GM23338 (cell line): ENCODE results near the gene RNF180. TPM values are rescaled to one million over a fixed set of nuclear protein-coding genes. Genes with fewer than 3 reads are reported as not detected.

Source experiments
- ATAC-seq: fragments of 200-7000 bp; cut with Tn5 transposase; 3 replicates; pipeline ENCODE4 v1.9.1; 2020
- DNase-seq: peaks from one replicate; pipeline ENCODE4 v3.0.0-alpha.2; 2015; ENCODE audit warnings: low spot score
- H2AFZ ChIP-seq: fragments of 200-600 bp; sonication (generic); 2 replicates; pipeline ENCODE4 v1.8.0; 2016; ENCODE audit warnings: antibody characterized with exemption, mild to moderate bottlenecking, moderate library complexity
- H3F3A ChIP-seq: fragments of 200-600 bp; sonication (generic); replicated peaks from 2 replicates; pipeline ENCODE4 v1.8.0; 2017; ENCODE audit warnings: antibody characterized with exemption, mixed run types, low read depth
- H3K27ac ChIP-seq: fragments of 200-600 bp; sonication (generic); 2 replicates; pipeline ENCODE4 v1.6.1; 2016; ENCODE audit warnings: low read depth
- H3K27me3 ChIP-seq: fragments of 200-600 bp; sonication (generic); 2 replicates; pipeline ENCODE4 v1.8.0; 2016; ENCODE audit warnings: mild to moderate bottlenecking, mixed run types, moderate library complexity; ENCODE audit not compliant: insufficient read depth
- H3K36me3 ChIP-seq: fragments of 200-600 bp; sonication (generic); 2 replicates; pipeline ENCODE4 v1.8.0; 2016; ENCODE audit warnings: mild to moderate bottlenecking; ENCODE audit not compliant: insufficient read depth
- H3K4me1 ChIP-seq: fragments of 200-600 bp; sonication (generic); 2 replicates; pipeline ENCODE4 v1.8.0; 2016; ENCODE audit warnings: mild to moderate bottlenecking, moderate library complexity; ENCODE audit not compliant: insufficient read depth
- H3K4me2 ChIP-seq: fragments of 200-600 bp; sonication (generic); 2 replicates; pipeline ENCODE4 v1.7.1; 2017; ENCODE audit warnings: mixed run types
- H3K4me3 ChIP-seq: fragments of 200-600 bp; sonication (generic); 2 replicates; pipeline ENCODE4 v1.6.1; 2016; ENCODE audit warnings: mixed run types
- H3K79me2 ChIP-seq: fragments of 200-600 bp; sonication (generic); replicated peaks from 2 replicates; pipeline ENCODE4 v1.8.0; 2017; ENCODE audit warnings: mild to moderate bottlenecking; ENCODE audit not compliant: insufficient read depth
- H3K9me2 ChIP-seq: fragments of 200-600 bp; sonication (generic); 2 replicates; pipeline ENCODE4 v1.8.0; 2017; ENCODE audit not compliant: insufficient read depth
- H4K20me1 ChIP-seq: fragments of 200-600 bp; sonication (generic); replicated peaks from 2 replicates; pipeline ENCODE4 v1.8.0; 2017; ENCODE audit warnings: mild to moderate bottlenecking; ENCODE audit not compliant: insufficient read depth
- H3K27ac Mint-ChIP-seq: 2 replicates; pipeline ENCODE4 v1.8.0; 2020; ENCODE audit warnings: inconsistent platforms, mild to moderate bottlenecking, moderate library complexity, mixed read lengths
- H3K27me3 Mint-ChIP-seq: 3 replicates; pipeline ENCODE4 v1.8.0; 2022; ENCODE audit warnings: low read depth, mild to moderate bottlenecking, moderate library complexity, mixed read lengths, inconsistent platforms; ENCODE audit not compliant: insufficient read depth, poor library complexity
- H3K36me3 Mint-ChIP-seq: 3 replicates; pipeline ENCODE4 v1.8.0; 2021; ENCODE audit warnings: low read depth, mild to moderate bottlenecking, inconsistent platforms, moderate library complexity, mixed read lengths
- H3K4me1 Mint-ChIP-seq: 3 replicates; pipeline ENCODE4 v1.8.0; 2020; ENCODE audit warnings: mild to moderate bottlenecking, inconsistent platforms, mixed read lengths
- H3K4me3 Mint-ChIP-seq: 3 replicates; pipeline ENCODE4 v1.8.0; 2021; ENCODE audit warnings: moderate library complexity, mild to moderate bottlenecking, inconsistent platforms, mixed read lengths
- H3K9me3 Mint-ChIP-seq: 3 replicates; pipeline ENCODE4 v1.8.0; 2020; ENCODE audit warnings: moderate library complexity, mild to moderate bottlenecking, inconsistent platforms, mixed read lengths
- CREB1 ChIP-seq: fragments of 250-450 bp; sonication (Bioruptor Pico); IDR thresholded peaks from 2 replicates; pipeline ENCODE4 v1.5.0; 2020; ENCODE audit warnings: low read depth, mild to moderate bottlenecking, moderate library complexity
- EZH2 ChIP-seq: fragments of 200-600 bp; sonication (generic); IDR thresholded peaks from one replicate; pipeline ENCODE4 v1.8.0; 2017; ENCODE audit warnings: antibody characterized with exemption, mild to moderate bottlenecking, low read depth; ENCODE audit not compliant: unreplicated experiment
- REST ChIP-seq: IDR thresholded peaks from one replicate; pipeline ENCODE4 v1.6.1; 2018; ENCODE audit warnings: antibody characterized with exemption; ENCODE audit not compliant: unreplicated experiment
- STAT1 ChIP-seq: IDR thresholded peaks from one replicate; pipeline ENCODE4 v1.6.1; 2016; ENCODE audit warnings: antibody characterized with exemption; ENCODE audit not compliant: unreplicated experiment
- ZNF114 ChIP-seq: fragments of 250-450 bp; sonication (Bioruptor Pico); IDR thresholded peaks from 2 replicates; pipeline ENCODE4 v1.5.0; 2020; ENCODE audit warnings: mild to moderate bottlenecking, moderate library complexity
- polyA plus RNA-seq: library from polyadenylated mRNA; unstranded; fragments of >200 nt; fragmentation: Nextera tagmentation; extraction: Ambion mirVana; gene quantifications from 2 replicates; pipeline ENCODE4 v1.2.1, GENCODE V29; 2016
- total RNA-seq: library from RNA; depleted of rRNA; stranded (reverse); fragments of >200 nt; shearing (Covaris generic); gene quantifications from 2 replicates; pipeline ENCODE4 v1.2.3, GENCODE V29; 2014
- TF ChIP-seq, protein P1 (sequence below): fragments of 250-450 bp; sonication (Bioruptor Pico); IDR thresholded peaks from 2 replicates; pipeline ENCODE4 v1.5.0; 2020; ENCODE audit warnings: mild to moderate bottlenecking, moderate library complexity

RNF180 gene
- total and polyA plus RNA-seq, 2 experiments from 2014 or later = 2.0 to 4.2 TPM

GRCh38 chr5:64195981-64196380, 30.3 kb downstream of the RNF180 start (continued):
- TF ChIP-seq, protein P1, sequence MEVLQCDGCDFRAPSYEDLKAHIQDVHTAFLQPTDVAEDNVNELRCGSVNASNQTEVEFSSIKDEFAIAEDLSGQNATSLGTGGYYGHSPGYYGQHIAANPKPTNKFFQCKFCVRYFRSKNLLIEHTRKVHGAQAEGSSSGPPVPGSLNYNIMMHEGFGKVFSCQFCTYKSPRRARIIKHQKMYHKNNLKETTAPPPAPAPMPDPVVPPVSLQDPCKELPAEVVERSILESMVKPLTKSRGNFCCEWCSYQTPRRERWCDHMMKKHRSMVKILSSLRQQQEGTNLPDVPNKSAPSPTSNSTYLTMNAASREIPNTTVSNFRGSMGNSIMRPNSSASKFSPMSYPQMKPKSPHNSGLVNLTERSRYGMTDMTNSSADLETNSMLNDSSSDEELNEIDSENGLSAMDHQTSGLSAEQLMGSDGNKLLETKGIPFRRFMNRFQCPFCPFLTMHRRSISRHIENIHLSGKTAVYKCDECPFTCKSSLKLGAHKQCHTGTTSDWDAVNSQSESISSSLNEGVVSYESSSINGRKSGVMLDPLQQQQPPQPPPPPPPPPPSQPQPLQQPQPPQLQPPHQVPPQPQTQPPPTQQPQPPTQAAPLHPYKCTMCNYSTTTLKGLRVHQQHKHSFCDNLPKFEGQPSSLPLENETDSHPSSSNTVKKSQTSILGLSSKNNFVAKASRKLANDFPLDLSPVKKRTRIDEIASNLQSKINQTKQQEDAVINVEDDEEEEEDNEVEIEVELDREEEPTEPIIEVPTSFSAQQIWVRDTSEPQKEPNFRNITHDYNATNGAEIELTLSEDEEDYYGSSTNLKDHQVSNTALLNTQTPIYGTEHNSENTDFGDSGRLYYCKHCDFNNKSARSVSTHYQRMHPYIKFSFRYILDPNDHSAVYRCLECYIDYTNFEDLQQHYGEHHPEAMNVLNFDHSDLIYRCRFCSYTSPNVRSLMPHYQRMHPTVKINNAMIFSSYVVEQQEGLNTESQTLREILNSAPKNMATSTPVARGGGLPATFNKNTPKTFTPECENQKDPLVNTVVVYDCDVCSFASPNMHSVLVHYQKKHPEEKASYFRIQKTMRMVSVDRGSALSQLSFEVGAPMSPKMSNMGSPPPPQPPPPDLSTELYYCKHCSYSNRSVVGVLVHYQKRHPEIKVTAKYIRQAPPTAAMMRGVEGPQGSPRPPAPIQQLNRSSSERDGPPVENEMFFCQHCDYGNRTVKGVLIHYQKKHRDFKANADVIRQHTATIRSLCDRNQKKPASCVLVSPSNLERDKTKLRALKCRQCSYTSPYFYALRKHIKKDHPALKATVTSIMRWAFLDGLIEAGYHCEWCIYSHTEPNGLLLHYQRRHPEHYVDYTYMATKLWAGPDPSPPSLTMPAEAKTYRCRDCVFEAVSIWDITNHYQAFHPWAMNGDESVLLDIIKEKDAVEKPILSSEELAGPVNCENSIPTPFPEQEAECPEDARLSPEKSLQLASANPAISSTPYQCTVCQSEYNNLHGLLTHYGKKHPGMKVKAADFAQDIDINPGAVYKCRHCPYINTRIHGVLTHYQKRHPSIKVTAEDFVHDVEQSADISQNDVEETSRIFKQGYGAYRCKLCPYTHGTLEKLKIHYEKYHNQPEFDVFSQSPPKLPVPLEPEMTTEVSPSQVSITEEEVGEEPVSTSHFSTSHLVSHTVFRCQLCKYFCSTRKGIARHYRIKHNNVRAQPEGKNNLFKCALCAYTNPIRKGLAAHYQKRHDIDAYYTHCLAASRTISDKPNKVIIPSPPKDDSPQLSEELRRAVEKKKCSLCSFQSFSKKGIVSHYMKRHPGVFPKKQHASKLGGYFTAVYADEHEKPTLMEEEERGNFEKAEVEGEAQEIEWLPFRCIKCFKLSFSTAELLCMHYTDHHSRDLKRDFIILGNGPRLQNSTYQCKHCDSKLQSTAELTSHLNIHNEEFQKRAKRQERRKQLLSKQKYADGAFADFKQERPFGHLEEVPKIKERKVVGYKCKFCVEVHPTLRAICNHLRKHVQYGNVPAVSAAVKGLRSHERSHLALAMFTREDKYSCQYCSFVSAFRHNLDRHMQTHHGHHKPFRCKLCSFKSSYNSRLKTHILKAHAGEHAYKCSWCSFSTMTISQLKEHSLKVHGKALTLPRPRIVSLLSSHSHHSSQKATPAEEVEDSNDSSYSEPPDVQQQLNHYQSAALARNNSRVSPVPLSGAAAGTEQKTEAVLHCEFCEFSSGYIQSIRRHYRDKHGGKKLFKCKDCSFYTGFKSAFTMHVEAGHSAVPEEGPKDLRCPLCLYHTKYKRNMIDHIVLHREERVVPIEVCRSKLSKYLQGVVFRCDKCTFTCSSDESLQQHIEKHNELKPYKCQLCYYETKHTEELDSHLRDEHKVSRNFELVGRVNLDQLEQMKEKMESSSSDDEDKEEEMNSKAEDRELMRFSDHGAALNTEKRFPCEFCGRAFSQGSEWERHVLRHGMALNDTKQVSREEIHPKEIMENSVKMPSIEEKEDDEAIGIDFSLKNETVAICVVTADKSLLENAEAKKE (CRISPR knock-in tag) = no peak

DNA sequence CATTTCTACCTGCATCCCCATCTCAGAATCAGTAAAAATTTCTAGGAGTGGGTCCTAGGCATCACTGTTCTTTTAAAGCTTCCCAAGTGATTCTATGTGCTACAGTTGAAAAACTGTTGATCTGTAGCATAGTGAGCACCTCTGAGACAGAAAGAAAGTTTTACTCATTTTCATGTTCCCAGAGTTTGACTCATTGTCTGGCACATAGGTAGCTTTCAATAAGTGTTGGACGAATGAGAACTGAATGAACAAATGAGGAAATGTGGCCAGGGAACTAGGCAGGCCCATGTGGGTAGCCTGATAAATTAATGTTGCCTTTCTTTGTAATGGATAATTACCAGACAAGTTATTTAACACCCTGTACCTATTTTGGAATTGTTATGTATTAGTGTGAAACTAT, 33.8 kb downstream of the RNF180 start:
- DNase-seq = no peak
- no peaks in the 10 kb centered on the region for H3K79me2 ChIP-seq
- no peaks in the 10 kb centered on the region for H3K9me2 ChIP-seq
- Mint-ChIP-seq H3K4me3 (no peak overlapping the region), H3K4me1 (no peaks in the 10 kb centered on the region), H3K36me3 (no peaks in the 10 kb centered on the region), H3K27me3 (no peaks in the 10 kb centered on the region), H3K9me3 (no peaks in the 10 kb centered on the region; the same call in 2 of the 3 replicates), H3K27ac (no peak overlapping the region)
- no peaks in the 10 kb centered on the region for H3K27me3 ChIP-seq
- H3F3A ChIP-seq = no peaks in the 10 kb centered on the region
- H3K4me2 ChIP-seq = no peak overlapping the region
- no peaks in the 10 kb centered on the region for H3K36me3 ChIP-seq
- H3K4me3 ChIP-seq = no peak overlapping the region
- no peak for ATAC-seq
- H3K27ac ChIP-seq = no peak overlapping the region
- H2AFZ ChIP-seq = no peak overlapping the region
- no peaks in the 10 kb centered on the region for H3K4me1 ChIP-seq
- no peaks in the 10 kb centered on the region for H4K20me1 ChIP-seq
- no peak for TF ChIP-seq EZH2
- no peak for TF ChIP-seq REST
- no peak for TF ChIP-seq CREB1
- TF ChIP-seq, protein P1 (CRISPR knock-in tag) = no peak
- TF ChIP-seq STAT1 = no peak
- no peak for TF ChIP-seq ZNF114
